Heart right ventricle (tissue), 16 donors: Measurements from ENCODE around the gene LMNTD2. TPM values are rescaled to one million over a fixed set of nuclear protein-coding genes. Genes with fewer than 3 reads are reported as not detected.

Experiments used
- ATAC-seq, 8 donors: fragments of 200-7000 bp; cut with Tn5 transposase; one replicate each; pipeline ENCODE4 v1.9.1; 2020; ENCODE audit warnings: mild to moderate bottlenecking in 8 of 8, moderate library complexity in 8 of 8, moderate number of reproducible peaks in 1 of 8
- DNase-seq, 2 donors: peaks; one replicate each; pipeline ENCODE4 v3.0.0-alpha.2; 2020
- H3K27ac ChIP-seq, 10 donors: fragments of 200-600 bp; sonication (generic) in 2 of 10; one replicate each; pipeline versions ENCODE4 v1.5.0 to v1.8.0; 2020 to 2022; ENCODE audit warnings: mild to moderate bottlenecking in 3 of 10
- H3K27me3 ChIP-seq, 7 donors: fragments of 200-600 bp; one replicate each; pipeline ENCODE4 v1.8.0; 2021 to 2022; ENCODE audit warnings: mild to moderate bottlenecking in 2 of 7
- H3K36me3 ChIP-seq, 9 donors: fragments of 200-600 bp; sonication (generic) in 1 of 9; one replicate each; pipeline versions ENCODE4 v1.5.0 to v1.8.0; 2020 to 2022; ENCODE audit warnings: mild to moderate bottlenecking in 2 of 9
- H3K4me1 ChIP-seq, 9 donors: fragments of 200-600 bp; sonication (generic) in 1 of 9; one replicate each; pipeline versions ENCODE4 v1.5.0 to v1.8.0; 2020 to 2022; ENCODE audit warnings: mild to moderate bottlenecking in 4 of 9
- H3K4me3 ChIP-seq, 10 donors: fragments of 200-600 bp; sonication (generic) in 2 of 10; one replicate each; pipeline versions ENCODE4 v1.5.0 to v1.8.0; 2020 to 2022; ENCODE audit warnings: mild to moderate bottlenecking in 7 of 10, moderate library complexity in 2 of 10
- H3K9me3 ChIP-seq, 11 donors: fragments of 200-600 bp in 10 of 11; sonication (generic) in 2 of 11; one replicate each; pipeline versions ENCODE4 v1.5.0 to v1.8.0; 2013 to 2022; ENCODE audit warnings: mild to moderate bottlenecking in 2 of 11, control low read depth in 1 of 11, moderate library complexity in 1 of 11
- CTCF ChIP-seq, 9 donors: fragments of 200-600 bp; sonication (generic) in 2 of 9; IDR thresholded peaks; one replicate each; pipeline versions ENCODE4 v1.5.0 to v1.8.0; 2021 to 2022; ENCODE audit warnings: antibody characterized with exemption in 9 of 9, mild to moderate bottlenecking in 5 of 9, moderate library complexity in 1 of 9
- WGBS, 2 donors: extraction: QIAGEN DNeasy Blood & Tissue Kit; methylation state at CpG; one replicate each; pipeline ENCODE4 v1.1.7; 2013; ENCODE audit warnings: inconsistent platforms in 1 of 2; 5-methylcytosine and 5-hydroxymethylcytosine counted together
- intact Hi-C, 10 donors: fragments of 100-400 bp; cut with DNase I; formaldehyde crosslinking; loops; one replicate each; pipeline versions ENCODE4 v1.11.1 to v1.14.2; 2022
- polyA plus RNA-seq, 2 donors: library from polyadenylated mRNA; stranded (reverse); fragments of 200-250 nt; gene quantifications; one replicate each; pipeline ENCODE4 v1.2.3, GENCODE V29; 2013
- total RNA-seq, 10 donors: library from RNA; stranded (reverse); fragmentation: NEBNext Ultra II Directional in 3 of 10; extraction: Animal tissue kit (Norgen Biotek cat#: 25700) in 3 of 10; gene quantifications; one replicate each; pipeline versions ENCODE4 v1.2.1 to v1.2.4, GENCODE V29; 2021 to 2023
- donor health status: Arrhythmogenic right ventricular cardiomyopathy.
- donor health status: ischemic (EF 13 %, LVEDD 7.1; RV severe dilation, severe dysfunction).
- donor health status: healthy with polysubstance abuse.
- donor health status: DM: no; HTN: yes; CAD: no.
- donor health status: DM: no; HTN: no; CAD: no.
- donor health status: ischemic (EF 25% LVEDD 6.9; RV normal size, moderate dysfunction).
- donor health status: ischemic (EF 25% LVEDD 5.7; RV mildly dilated, moderate dysfunction).
- donor health status: healthy.
- donor health status: DM: yes; HTN: yes; CAD: no.
- donor health status: Ischemic cardiomyopathy.
- donor health status: ischemic (EF 35%, LVEDD 5.7; RV mildly dilated, moderate dysfunction).
- donor health status: nonischemic (EF 11% LVEDD 7.7; RV severe dilation, severe dysfunction).
- donor health status: DM: yes; HTN: yes; CAD: no.
- donor health status: PGD.
- donor health status: ischemic (EF 29% LVEDD 5.4; RV normal size, mild dysfunction).
- donor health status: nonischemic (EF 23%, LVEDD 6.1; RV moderate dilation, normal function).

Gene LMNTD2
- total and polyA plus RNA-seq, 12 donors, result 0.30 to 1.4 (median 0.45) TPM; not detected in 2

- Histone ChIP-seq H3K4me1 (peaks cover 12 to 36% (median 29%) of the 10 kb centered on the region in 9 donors), H3K27me3 (peaks cover 20 to 59% (median 51%) of the 10 kb centered on the region in 7 donors), H3K9me3 (no peaks in the 10 kb centered on the region), H3K4me3 (no peak overlapping the region), H3K27ac (no peak overlapping the region), H3K36me3 (peaks cover 0 to 8% (median 0%) of the 10 kb centered on the region in 9 donors)
- TF ChIP-seq CTCF (IDR thresholded peaks at IDR 0.05), result no peak
- intact Hi-C loops, result loop anchor here in 5 of 10 donors (5.0 kb wide), 2 partner anchors 163 to 168 kb away; no protein-coding TSS in a partner anchor
- DNase-seq (no peak), ATAC-seq (no peak)
- WGBS, 2 donors, result 84 to 86% methylated on average over 15 of the region's 15 CpGs
Measured at GRCh38 chr11:559020-559620, 1.4 kb downstream of the LMNTD2 start.

- H3K27ac ChIP-seq, result no peak overlapping the region
- H3K9me3 ChIP-seq, result no peaks in the 10 kb centered on the region
- DNase-seq (no peak), ATAC-seq (no peak)
- no peak overlapping the region for H3K4me3 ChIP-seq
- peaks cover 26 to 66% (median 57%) of the 10 kb centered on the region in 7 donors for H3K27me3 ChIP-seq
- WGBS, 2 donors, result 84 to 91% methylated on average over 20 of the region's 20 CpGs
- peaks cover 0 to 3% (median 0%) of the 10 kb centered on the region in 9 donors for H3K36me3 ChIP-seq
- intact Hi-C loops, result loop anchor here in 5 of 10 donors (5.0 kb wide), 2 partner anchors 164 to 169 kb away; no protein-coding TSS in a partner anchor
- no peak for TF ChIP-seq CTCF (IDR thresholded peaks at IDR 0.05)
- peaks cover 12 to 36% (median 29%) of the 10 kb centered on the region in 9 donors for H3K4me1 ChIP-seq
Measured at GRCh38 chr11:558503-558902, 2.0 kb downstream of the LMNTD2 start.

GRCh38 chr11:557328-558132, 3.0 kb downstream of the LMNTD2 start:
- intact Hi-C loops, result loop anchor here in 5 of 10 donors (5.0 kb wide), 2 partner anchors 165 to 170 kb away; no protein-coding TSS in a partner anchor
- Histone ChIP-seq H3K4me3 (no peak overlapping the region), H3K9me3 (no peaks in the 10 kb centered on the region), H3K27me3 (peaks cover 31 to 75% (median 66%) of the 10 kb centered on the region in 7 donors), H3K36me3 (no peaks in the 10 kb centered on the region), H3K27ac (no peak overlapping the region), H3K4me1 (peaks cover 12 to 36% (median 29%) of the 10 kb centered on the region in 9 donors)
- no peak for TF ChIP-seq CTCF (IDR thresholded peaks at IDR 0.05)
- 84% methylated on average over 24 of the region's 24 CpGs for WGBS, 2 donors
- DNase-seq (no peak), ATAC-seq (no peak)

GRCh38 chr11:556662-557256, 3.8 kb downstream of the LMNTD2 start:
- DNase-seq (no peak), ATAC-seq (no peak)
- Histone ChIP-seq H3K27ac (no peak overlapping the region), H3K27me3 (peaks cover 31 to 83% (median 71%) of the 10 kb centered on the region in 7 donors), H3K9me3 (no peaks in the 10 kb centered on the region), H3K36me3 (no peaks in the 10 kb centered on the region), H3K4me1 (peaks cover 12 to 33% (median 28%) of the 10 kb centered on the region in 9 donors), H3K4me3 (no peak overlapping the region)
- 68 to 69% methylated on average over 22 of the region's 22 CpGs for WGBS, 2 donors
- intact Hi-C loops, result loop anchor here in 5 of 10 donors (5.0 kb wide), 2 partner anchors 166 to 171 kb away; no protein-coding TSS in a partner anchor
- TF ChIP-seq CTCF (IDR thresholded peaks at IDR 0.05), result no peak
